ENCODE measurements around the gene AXIN2.

GRCh38 chr17:65553009-65553645 is 8.3 kb downstream of the AXIN2 start:
- TF ChIP-seq CTCF (IDR thresholded peaks at IDR 0.05): no peak
- TF ChIP-seq POLR2A (IDR thresholded peaks at IDR 0.05): no peak
